Gastrocnemius medialis (tissue), 4 donors: Measurements from ENCODE around the gene CASK.

Experiments
- CTCF ChIP-seq, 5 experiments: fragments of 450-650 bp in 3 of 5; fragments of 200-600 bp in 2 of 5; sonication (generic) in 2 of 5; IDR thresholded peaks in 4 of 5; conservative IDR thresholded peaks in 1 of 5; 1 replicate in 4 of 5; 2 replicates in 1 of 5; pipeline ENCODE4 v1.5.1; 2016 to 2019; ENCODE audit warnings: antibody characterized with exemption in 5 of 5, mild to moderate bottlenecking in 3 of 5, moderate library complexity in 3 of 5
- POLR2A ChIP-seq, 2 donors: fragments of 450-650 bp; IDR thresholded peaks; one replicate each; pipeline ENCODE4 v1.6.1; 2017; ENCODE audit warnings: antibody characterized with exemption in 2 of 2, mild to moderate bottlenecking in 2 of 2, moderate library complexity in 2 of 2

- TF ChIP-seq POLR2A (IDR thresholded peaks at IDR 0.05): no peak
- no peak for TF ChIP-seq CTCF (IDR thresholded peaks at IDR 0.05 in 4 of 5, conservative IDR thresholded peaks at IDR 0.05 in 1 of 5)
These were observed 452.6 kb downstream of the CASK start for GRCh38 chrX:41470706-41471105.
